ENCODE measurements around the gene EIF2A. TPM values are rescaled to one million over a fixed set of nuclear protein-coding genes. Genes with fewer than 3 reads are reported as not detected.

EIF2A gene
- total RNA-seq = 219 and 220 TPM in 2 replicates

DNA sequence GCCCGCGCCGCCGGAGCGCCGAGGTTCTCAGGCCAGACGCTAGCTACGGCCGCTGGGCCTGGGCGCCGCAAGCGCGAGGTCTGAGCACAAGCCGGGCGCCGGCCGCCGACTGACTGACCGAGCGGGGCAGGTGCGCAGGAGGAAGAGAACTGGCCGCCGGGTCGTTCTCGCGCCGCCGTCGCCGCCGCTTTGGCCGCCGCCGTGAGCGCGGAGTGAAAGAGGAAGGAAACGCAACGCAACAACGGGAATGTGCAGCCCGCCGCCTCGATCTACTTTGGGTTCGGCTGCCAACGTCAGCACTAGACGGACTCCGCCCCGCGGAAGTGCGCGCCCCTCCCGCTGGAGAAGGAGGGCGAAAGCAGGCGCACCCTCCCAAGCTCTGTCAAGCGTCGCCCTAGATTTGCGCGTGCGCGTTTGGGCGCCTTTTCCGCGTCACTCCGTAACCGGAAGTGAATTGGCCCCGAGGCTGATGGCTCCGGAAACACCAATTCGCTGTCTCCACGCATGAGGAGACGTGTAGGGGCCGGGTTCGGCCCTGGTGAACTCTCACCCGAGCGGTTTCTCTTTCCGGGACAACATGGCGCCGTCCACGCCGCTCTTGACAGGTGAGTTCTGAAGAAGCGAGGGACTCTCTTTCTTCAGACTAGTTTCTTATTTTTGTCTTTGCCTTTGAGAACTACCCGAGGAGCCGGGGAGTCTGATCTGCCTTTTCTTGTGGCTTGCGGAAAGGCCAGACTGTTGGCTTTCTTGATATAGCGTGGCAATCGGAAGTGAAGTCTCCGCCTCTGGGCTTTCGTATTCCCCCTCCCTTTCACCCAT lies at the start of gene EIF2A, which contains the start of gene SERP1:
EIF2A (plus strand) TSS at position 562 of the 819 bp plus-strand sequence; CDS start at position 578, 16 bp downstream.
SERP1 (minus strand) TSS at position 271 of the 819 bp plus-strand sequence. CDS start 361 bp downstream, outside the sequence.

DNA sequence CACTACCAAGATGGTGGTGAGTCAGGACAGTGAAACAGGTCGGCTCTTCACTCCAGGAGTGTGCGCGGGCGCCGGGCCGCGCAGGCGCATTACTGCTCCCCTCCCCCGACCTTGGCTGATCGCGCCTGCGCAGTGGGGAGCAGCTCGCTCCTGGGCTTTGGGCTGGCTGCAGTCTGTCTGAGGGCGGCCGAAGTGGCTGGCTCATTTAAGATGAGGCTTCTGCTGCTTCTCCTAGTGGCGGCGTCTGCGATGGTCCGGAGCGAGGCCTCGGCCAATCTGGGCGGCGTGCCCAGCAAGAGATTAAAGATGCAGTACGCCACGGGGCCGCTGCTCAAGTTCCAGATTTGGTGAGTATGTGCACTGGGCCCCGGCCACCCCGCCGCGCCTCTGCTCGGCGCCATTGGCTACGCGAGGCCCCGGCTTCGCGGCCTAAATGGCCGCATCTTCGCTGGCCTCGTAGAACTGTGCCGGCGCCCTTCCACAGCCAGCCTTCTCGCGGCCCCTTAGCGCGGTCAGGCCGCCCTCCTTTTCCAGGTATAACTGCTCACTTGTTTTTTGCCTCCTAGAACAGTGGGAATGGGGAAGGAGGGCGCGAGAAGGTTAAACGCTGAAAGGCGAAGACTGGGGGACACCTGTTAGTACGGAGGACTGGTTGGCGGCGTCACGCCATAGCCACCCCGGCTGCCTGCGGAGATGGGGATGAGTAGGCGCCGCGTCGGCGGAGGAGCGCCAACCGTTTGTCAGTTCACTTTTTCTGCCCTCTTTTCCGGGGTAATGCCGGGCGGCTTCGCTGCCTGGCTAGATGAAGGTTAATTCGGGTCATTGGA lies 56.8 kb downstream of the EIF2A start, which contains the start of gene SELENOT:
SELENOT (plus strand) TSS at position 169 of the 827 bp plus-strand sequence; CDS start at position 211, 42 bp downstream.

Other genes starting within 250 kb of the EIF2A start
- 12.6 and 14.4 TPM in 2 replicates for gene TSC22D2, start 138.5 kb upstream of the EIF2A start, total RNA-seq
- 169 and 202 TPM in 2 replicates for gene SERP1, start 291 bp upstream of the EIF2A start, total RNA-seq
- gene SELENOT, start 56.5 kb downstream of the EIF2A start, total RNA-seq = 137 and 215 TPM in 2 replicates
- gene ERICH6, start 157.1 kb downstream of the EIF2A start, total RNA-seq = not detected in 2 replicates
- gene SIAH2, start 216.4 kb downstream of the EIF2A start, total RNA-seq = 15.3 and 18.9 TPM in 2 replicates

Measured in vein endothelial cell (primary cell).